Measurements from ENCODE around the gene P3H4.

DNA sequence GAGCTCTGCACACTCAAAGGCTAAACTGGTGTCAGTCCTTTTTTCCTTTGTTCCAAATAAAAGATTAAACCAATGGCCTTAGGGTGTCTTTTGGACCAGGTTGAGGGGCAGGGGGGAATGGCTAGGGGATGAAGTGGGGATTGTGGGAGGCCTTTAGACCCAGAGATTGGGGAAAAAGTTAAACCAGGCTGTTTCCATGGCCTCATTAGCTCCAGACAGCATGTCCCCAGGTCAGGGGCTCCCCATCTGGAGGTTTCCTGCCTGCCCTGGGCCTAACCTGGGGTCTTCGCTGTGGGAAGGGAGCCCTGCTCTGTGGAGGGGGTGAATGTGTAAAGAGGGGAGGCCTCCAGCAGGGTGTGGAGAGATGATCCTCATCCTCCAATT lies 11.4 kb upstream of the P3H4 start:
- no peak for TF ChIP-seq POLR2A (IDR thresholded peaks at IDR 0.05)
- TF ChIP-seq, protein P1, sequence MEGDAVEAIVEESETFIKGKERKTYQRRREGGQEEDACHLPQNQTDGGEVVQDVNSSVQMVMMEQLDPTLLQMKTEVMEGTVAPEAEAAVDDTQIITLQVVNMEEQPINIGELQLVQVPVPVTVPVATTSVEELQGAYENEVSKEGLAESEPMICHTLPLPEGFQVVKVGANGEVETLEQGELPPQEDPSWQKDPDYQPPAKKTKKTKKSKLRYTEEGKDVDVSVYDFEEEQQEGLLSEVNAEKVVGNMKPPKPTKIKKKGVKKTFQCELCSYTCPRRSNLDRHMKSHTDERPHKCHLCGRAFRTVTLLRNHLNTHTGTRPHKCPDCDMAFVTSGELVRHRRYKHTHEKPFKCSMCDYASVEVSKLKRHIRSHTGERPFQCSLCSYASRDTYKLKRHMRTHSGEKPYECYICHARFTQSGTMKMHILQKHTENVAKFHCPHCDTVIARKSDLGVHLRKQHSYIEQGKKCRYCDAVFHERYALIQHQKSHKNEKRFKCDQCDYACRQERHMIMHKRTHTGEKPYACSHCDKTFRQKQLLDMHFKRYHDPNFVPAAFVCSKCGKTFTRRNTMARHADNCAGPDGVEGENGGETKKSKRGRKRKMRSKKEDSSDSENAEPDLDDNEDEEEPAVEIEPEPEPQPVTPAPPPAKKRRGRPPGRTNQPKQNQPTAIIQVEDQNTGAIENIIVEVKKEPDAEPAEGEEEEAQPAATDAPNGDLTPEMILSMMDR (IDR thresholded peaks at IDR 0.05), result no peak
- no peak for TF ChIP-seq POLR2AphosphoS5 (IDR thresholded peaks at IDR 0.05)
